GM19035 (cell line): ENCODE results near the gene TAF5.
"Not testable (repeated sequence)": the region's sequence is repeated elsewhere in the genome, so short reads cannot be mapped to it uniquely, and the experiment has no call there.

Experiments
- ATAC-seq: cut with Tn5 transposase; IDR thresholded peaks from one replicate; pipeline ENCODE4 v1.9.1; 2021; ENCODE audit not compliant: unreplicated experiment

Gene TAF5

GRCh38 chr10:103367782-103368518 lies at the start of gene TAF5:
Gene TAF5 (plus strand): TSS chr10:103367976. CDS start chr10:103367990, 14 bp downstream.
- peak; percentile 66 for ATAC-seq

GRCh38 chr10:103327906-103328305 lies 39.9 kb upstream of the TAF5 start:
- ATAC-seq: no peak

GRCh38 chr10:103333934-103334520 lies 33.7 kb upstream of the TAF5 start:
- no peak for ATAC-seq

GRCh38 chr10:103334567-103334966 lies 33.2 kb upstream of the TAF5 start:
- ATAC-seq: no peak

- no peak for ATAC-seq
Measured at GRCh38 chr10:103336370-103336769, 31.4 kb upstream of the TAF5 start.

GRCh38 chr10:103350175-103350516 lies 17.6 kb upstream of the TAF5 start:
- no peak for ATAC-seq

- peak; percentile 83 for ATAC-seq
Measured at GRCh38 chr10:103350517-103351260, 17.1 kb upstream of the TAF5 start, which contains the start of gene PCGF6. Gene PCGF6 (minus strand): TSS chr10:103351140. CDS start chr10:103351066, 74 bp downstream.

- ATAC-seq: no peak
Measured at GRCh38 chr10:103353281-103353680, 14.5 kb upstream of the TAF5 start.

GRCh38 chr10:103354567-103354966 lies 13.2 kb upstream of the TAF5 start:
- ATAC-seq: not testable (repeated sequence)

- no peak for ATAC-seq
Measured at GRCh38 chr10:103355906-103356599, 11.7 kb upstream of the TAF5 start.

GRCh38 chr10:103359493-103359892 lies 8.3 kb upstream of the TAF5 start:
- ATAC-seq: not testable (repeated sequence)

- ATAC-seq: not testable (repeated sequence)
Measured at GRCh38 chr10:103360791-103361190, 7.0 kb upstream of the TAF5 start.

- no peak for ATAC-seq
Measured at GRCh38 chr10:103367379-103367781, 396 bp upstream of the TAF5 start.

- no peak for ATAC-seq
Measured at GRCh38 chr10:103373544-103373943, 5.8 kb downstream of the TAF5 start.

- no peak for ATAC-seq
Measured at GRCh38 chr10:103374263-103374662, 6.5 kb downstream of the TAF5 start.

- no peak for ATAC-seq
Measured at GRCh38 chr10:103382769-103383168, 15.0 kb downstream of the TAF5 start.

- ATAC-seq: no peak
Measured at GRCh38 chr10:103394180-103394579, 26.4 kb downstream of the TAF5 start.

GRCh38 chr10:103395754-103396066 lies 27.9 kb downstream of the TAF5 start:
- no peak for ATAC-seq

GRCh38 chr10:103396067-103396788 lies 28.5 kb downstream of the TAF5 start, which contains the start of the genes ATP5MK and PDCD11:
Gene ATP5MK (minus strand): TSS chr10:103396475. CDS start chr10:103392457, 4,018 bp downstream.
Gene PDCD11 (plus strand): TSS chr10:103396626. CDS start chr10:103398427, 1,801 bp downstream.
- peak; percentile 99 for ATAC-seq

- peak; percentile 0 for ATAC-seq
Measured at GRCh38 chr10:103396789-103397087, 29.0 kb downstream of the TAF5 start.
